ENCODE results near the gene RGS6. TPM values are rescaled to one million over a fixed set of nuclear protein-coding genes. Genes with fewer than 3 reads are reported as not detected.

The RGS6 gene
- total RNA-seq, 1 experiment from 2014 or later = not detected

GRCh38 chr14:72402377-72402772, 470.1 kb downstream of the RGS6 start:
- DNase-seq (ENCODE audit: low read depth) = no peak

GRCh38 chr14:72404106-72404774, 472.0 kb downstream of the RGS6 start:
- DNase-seq (ENCODE audit: low read depth) = no peak

GRCh38 chr14:72404998-72405397, 472.8 kb downstream of the RGS6 start:
- no peak for DNase-seq (ENCODE audit: low read depth)

- DNase-seq (ENCODE audit: low read depth) = no peak
Observed at GRCh38 chr14:72408020-72408419, 475.8 kb downstream of the RGS6 start.

GRCh38 chr14:72409047-72409446, 476.8 kb downstream of the RGS6 start:
- DNase-seq (ENCODE audit: low read depth) = no peak

GRCh38 chr14:72416081-72416849, 484.0 kb downstream of the RGS6 start:
- DNase-seq (ENCODE audit: low read depth) = no peak

- no peak for DNase-seq (ENCODE audit: low read depth)
Observed at GRCh38 chr14:72416892-72417291, 484.7 kb downstream of the RGS6 start.

- DNase-seq (ENCODE audit: low read depth) = no peak
Observed at GRCh38 chr14:72418806-72419205, 486.6 kb downstream of the RGS6 start.

GRCh38 chr14:72419226-72419775, 487.1 kb downstream of the RGS6 start:
- no peak for DNase-seq (ENCODE audit: low read depth)

- peak; percentile 72 for DNase-seq (ENCODE audit: low read depth)
Observed at GRCh38 chr14:72420749-72421474, 488.7 kb downstream of the RGS6 start.

- no peak for DNase-seq (ENCODE audit: low read depth)
Observed at GRCh38 chr14:72423957-72424356, 491.7 kb downstream of the RGS6 start.

GRCh38 chr14:72430457-72430856, 498.2 kb downstream of the RGS6 start:
- DNase-seq (ENCODE audit: low read depth) = no peak

- no peak for DNase-seq (ENCODE audit: low read depth)
Observed at GRCh38 chr14:72432748-72433147, 500.5 kb downstream of the RGS6 start.

- DNase-seq (ENCODE audit: low read depth) = peak; percentile 66
Observed at GRCh38 chr14:72433511-72433910, 501.3 kb downstream of the RGS6 start.

GRCh38 chr14:72434856-72435255, 502.6 kb downstream of the RGS6 start:
- no peak for DNase-seq (ENCODE audit: low read depth)

- DNase-seq (ENCODE audit: low read depth) = no peak
Observed at GRCh38 chr14:72439707-72440106, 507.5 kb downstream of the RGS6 start.

GRCh38 chr14:72443256-72443655, 511.0 kb downstream of the RGS6 start:
- peak; percentile 35 for DNase-seq (ENCODE audit: low read depth)

GRCh38 chr14:72443991-72444441, 511.8 kb downstream of the RGS6 start:
- peak; percentile 54 for DNase-seq (ENCODE audit: low read depth)

- peak; percentile 77 for DNase-seq (ENCODE audit: low read depth)
Observed at GRCh38 chr14:72444701-72445100, 512.5 kb downstream of the RGS6 start.

- no peak for DNase-seq (ENCODE audit: low read depth)
Observed at GRCh38 chr14:72448212-72448611, 516.0 kb downstream of the RGS6 start.

GRCh38 chr14:72450473-72451044, 518.3 kb downstream of the RGS6 start:
- DNase-seq (ENCODE audit: low read depth) = no peak
